Neural progenitor cell (in vitro differentiated cells): ENCODE results near the gene VAV3.

Source experiments
- EZH2 ChIP-seq: fragments of 200-600 bp; sonication (generic); IDR thresholded peaks from 2 replicates; pipeline ENCODE4 v1.6.1; 2017; ENCODE audit warnings: antibody characterized with exemption, mild to moderate bottlenecking, moderate library complexity
- TF ChIP-seq, protein P1 (sequence below): fragments of 200-600 bp; sonication (generic); IDR thresholded peaks from 2 replicates; pipeline ENCODE4 v1.5.1; 2017; ENCODE audit warnings: antibody characterized with exemption, mild to moderate bottlenecking

- TF ChIP-seq, protein P1, sequence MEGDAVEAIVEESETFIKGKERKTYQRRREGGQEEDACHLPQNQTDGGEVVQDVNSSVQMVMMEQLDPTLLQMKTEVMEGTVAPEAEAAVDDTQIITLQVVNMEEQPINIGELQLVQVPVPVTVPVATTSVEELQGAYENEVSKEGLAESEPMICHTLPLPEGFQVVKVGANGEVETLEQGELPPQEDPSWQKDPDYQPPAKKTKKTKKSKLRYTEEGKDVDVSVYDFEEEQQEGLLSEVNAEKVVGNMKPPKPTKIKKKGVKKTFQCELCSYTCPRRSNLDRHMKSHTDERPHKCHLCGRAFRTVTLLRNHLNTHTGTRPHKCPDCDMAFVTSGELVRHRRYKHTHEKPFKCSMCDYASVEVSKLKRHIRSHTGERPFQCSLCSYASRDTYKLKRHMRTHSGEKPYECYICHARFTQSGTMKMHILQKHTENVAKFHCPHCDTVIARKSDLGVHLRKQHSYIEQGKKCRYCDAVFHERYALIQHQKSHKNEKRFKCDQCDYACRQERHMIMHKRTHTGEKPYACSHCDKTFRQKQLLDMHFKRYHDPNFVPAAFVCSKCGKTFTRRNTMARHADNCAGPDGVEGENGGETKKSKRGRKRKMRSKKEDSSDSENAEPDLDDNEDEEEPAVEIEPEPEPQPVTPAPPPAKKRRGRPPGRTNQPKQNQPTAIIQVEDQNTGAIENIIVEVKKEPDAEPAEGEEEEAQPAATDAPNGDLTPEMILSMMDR = no peak
- no peak for TF ChIP-seq EZH2
These were observed 169.0 kb downstream of the VAV3 start for GRCh38 chr1:107795994-107796393.
